Suprapubic skin (tissue), 3 donors: ENCODE data around the gene ITPR2.

ENCODE experiments used
- POLR2A ChIP-seq, 2 donors: fragments of 450-650 bp; IDR thresholded peaks; one replicate each; pipeline ENCODE4 v1.6.1; 2017; ENCODE audit warnings: antibody characterized with exemption in 2 of 2, mild to moderate bottlenecking in 2 of 2, moderate library complexity in 2 of 2
- TF ChIP-seq, protein P1 (sequence below), 2 donors: fragments of 200-600 bp in 1 of 2; fragments of 450-650 bp in 1 of 2; sonication (generic) in 1 of 2; IDR thresholded peaks; one replicate each; pipeline ENCODE4 v1.5.1; 2016 to 2019; ENCODE audit warnings: antibody characterized with exemption in 2 of 2, mild to moderate bottlenecking in 1 of 2, moderate library complexity in 1 of 2

DNA sequence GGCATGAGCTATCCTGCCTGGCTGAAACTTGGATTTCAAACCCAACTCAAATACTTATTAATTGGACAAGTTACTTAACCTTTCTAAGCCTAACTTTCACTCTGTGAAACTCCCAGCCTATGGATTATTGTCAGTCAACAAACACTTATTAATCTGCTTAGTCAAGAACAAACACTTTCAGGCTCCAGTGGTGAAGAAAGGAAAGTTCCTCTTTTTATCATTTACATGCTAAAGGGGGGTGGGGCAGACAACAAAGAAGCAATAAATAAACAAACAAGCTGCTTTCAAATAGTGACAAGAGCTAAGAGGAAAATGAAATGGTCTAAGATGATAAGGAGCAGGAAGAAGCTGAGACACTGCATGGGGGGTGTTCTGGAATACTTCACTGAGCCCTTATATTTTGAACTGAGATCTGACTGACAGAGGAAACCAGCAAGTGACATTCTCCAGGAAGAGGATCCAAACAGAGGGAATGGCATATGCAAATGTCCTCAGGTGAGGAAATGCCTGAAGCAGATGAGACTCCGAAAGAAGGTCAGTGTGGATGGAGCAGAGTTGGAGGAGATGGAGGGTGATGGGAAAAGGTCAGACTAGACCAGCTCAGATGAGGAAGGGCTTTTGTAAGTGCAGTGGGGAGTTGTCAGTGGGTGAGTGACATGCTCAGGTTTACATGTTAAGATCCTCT, 259.6 kb downstream of the ITPR2 start:
- TF ChIP-seq, protein P1, sequence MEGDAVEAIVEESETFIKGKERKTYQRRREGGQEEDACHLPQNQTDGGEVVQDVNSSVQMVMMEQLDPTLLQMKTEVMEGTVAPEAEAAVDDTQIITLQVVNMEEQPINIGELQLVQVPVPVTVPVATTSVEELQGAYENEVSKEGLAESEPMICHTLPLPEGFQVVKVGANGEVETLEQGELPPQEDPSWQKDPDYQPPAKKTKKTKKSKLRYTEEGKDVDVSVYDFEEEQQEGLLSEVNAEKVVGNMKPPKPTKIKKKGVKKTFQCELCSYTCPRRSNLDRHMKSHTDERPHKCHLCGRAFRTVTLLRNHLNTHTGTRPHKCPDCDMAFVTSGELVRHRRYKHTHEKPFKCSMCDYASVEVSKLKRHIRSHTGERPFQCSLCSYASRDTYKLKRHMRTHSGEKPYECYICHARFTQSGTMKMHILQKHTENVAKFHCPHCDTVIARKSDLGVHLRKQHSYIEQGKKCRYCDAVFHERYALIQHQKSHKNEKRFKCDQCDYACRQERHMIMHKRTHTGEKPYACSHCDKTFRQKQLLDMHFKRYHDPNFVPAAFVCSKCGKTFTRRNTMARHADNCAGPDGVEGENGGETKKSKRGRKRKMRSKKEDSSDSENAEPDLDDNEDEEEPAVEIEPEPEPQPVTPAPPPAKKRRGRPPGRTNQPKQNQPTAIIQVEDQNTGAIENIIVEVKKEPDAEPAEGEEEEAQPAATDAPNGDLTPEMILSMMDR (IDR thresholded peaks at IDR 0.05), result no peak
- no peak for TF ChIP-seq POLR2A (IDR thresholded peaks at IDR 0.05)
